AG09309 (cell line): ENCODE measurements around the gene CCL23.

Source experiments
- DNase-seq: peaks from one replicate; pipeline ENCODE4 v3.0.0-alpha.2; 2010; ENCODE audit warnings: low read depth
- H3K4me3 ChIP-seq: 2 replicates; pipeline ENCODE4 v1.5.1; 2011; ENCODE audit warnings: mild to moderate bottlenecking, low read depth, low read length, moderate library complexity; ENCODE audit not compliant: control insufficient read depth
- CTCF ChIP-seq: IDR thresholded peaks from 2 replicates; pipeline ENCODE4 v1.5.1; 2011; ENCODE audit warnings: mild to moderate bottlenecking, low read depth, low read length, inconsistent platforms; ENCODE audit not compliant: insufficient read depth, control insufficient read depth; ENCODE audit errors: missing control alignments

The CCL23 gene

GRCh38 chr17:35972945-35973332, 44.8 kb downstream of the CCL23 start:
- no peak for TF ChIP-seq CTCF
- H3K4me3 ChIP-seq: no peak overlapping the region
- no peak for DNase-seq

- DNase-seq: no peak
- TF ChIP-seq CTCF: no peak
- H3K4me3 ChIP-seq: no peak overlapping the region
Observed at GRCh38 chr17:35972535-35972934, 45.2 kb downstream of the CCL23 start.

GRCh38 chr17:35972066-35972465, 45.7 kb downstream of the CCL23 start:
- H3K4me3 ChIP-seq: no peak overlapping the region
- TF ChIP-seq CTCF: no peak
- no peak for DNase-seq

- TF ChIP-seq CTCF: peak; percentile 69
- DNase-seq: peak; percentile 24
- H3K4me3 ChIP-seq: no peak overlapping the region
Observed at GRCh38 chr17:35969558-35970380, 48.0 kb downstream of the CCL23 start.

- no peak overlapping the region for H3K4me3 ChIP-seq
- TF ChIP-seq CTCF: no peak
- no peak for DNase-seq
Observed at GRCh38 chr17:35968520-35969054, 49.2 kb downstream of the CCL23 start.

GRCh38 chr17:35965272-35965671, 52.5 kb downstream of the CCL23 start:
- TF ChIP-seq CTCF: no peak
- no peak for DNase-seq
- no peak overlapping the region for H3K4me3 ChIP-seq
